WTC11 (cell line): ENCODE measurements around the gene SEMA3D.

Experiments
- ATF2 ChIP-seq: sonication (generic); formaldehyde crosslinking; IDR thresholded peaks from 2 replicates; pipeline ENCODE4 v1.8.1; 2022; ENCODE audit warnings: low read depth, missing genetic modification reagents, borderline replicate concordance
- CBFB ChIP-seq: sonication (generic); formaldehyde crosslinking; IDR thresholded peaks from 2 replicates; pipeline ENCODE4 v1.8.1; 2022; ENCODE audit warnings: mild to moderate bottlenecking, low read depth, missing genetic modification reagents
- CTCF ChIP-seq: fragments of 200-600 bp; IDR thresholded peaks from 2 replicates; pipeline ENCODE4 v1.8.0; 2022; ENCODE audit warnings: antibody characterized with exemption
- ESRRA ChIP-seq: sonication (generic); formaldehyde crosslinking; IDR thresholded peaks from 2 replicates; pipeline ENCODE4 v1.8.1; 2022; ENCODE audit warnings: mild to moderate bottlenecking, missing genetic modification reagents, borderline replicate concordance
- SMAD3 ChIP-seq: sonication (generic); formaldehyde crosslinking; IDR thresholded peaks from 2 replicates; pipeline ENCODE4 v1.8.0; 2022; ENCODE audit warnings: missing genetic modification reagents, mild to moderate bottlenecking, borderline replicate concordance
- SP1 ChIP-seq: sonication (generic); formaldehyde crosslinking; conservative IDR thresholded peaks from 2 replicates; pipeline ENCODE4 v1.8.1; 2022; ENCODE audit warnings: missing genetic modification reagents
- ZNF423 ChIP-seq: fragments of 250-450 bp; sonication (Bioruptor Pico); IDR thresholded peaks from 2 replicates; pipeline ENCODE4 v2.1.2; 2022; ENCODE audit warnings: mild to moderate bottlenecking, moderate library complexity
- TF ChIP-seq, protein P1 (sequence below): fragments of 250-450 bp; sonication (Bioruptor Pico); IDR thresholded peaks from 2 replicates; pipeline ENCODE4 v1.9.0; 2021; ENCODE audit warnings: mild to moderate bottlenecking, borderline replicate concordance

GRCh38 chr7:84970670-84971069, 216.2 kb downstream of the SEMA3D start:
- no peak for TF ChIP-seq CTCF
- no peak for TF ChIP-seq ESRRA
- no peak for TF ChIP-seq ATF2 (CRISPR knock-in tag)
- no peak for TF ChIP-seq CBFB (CRISPR knock-in tag)
- TF ChIP-seq, protein P1, sequence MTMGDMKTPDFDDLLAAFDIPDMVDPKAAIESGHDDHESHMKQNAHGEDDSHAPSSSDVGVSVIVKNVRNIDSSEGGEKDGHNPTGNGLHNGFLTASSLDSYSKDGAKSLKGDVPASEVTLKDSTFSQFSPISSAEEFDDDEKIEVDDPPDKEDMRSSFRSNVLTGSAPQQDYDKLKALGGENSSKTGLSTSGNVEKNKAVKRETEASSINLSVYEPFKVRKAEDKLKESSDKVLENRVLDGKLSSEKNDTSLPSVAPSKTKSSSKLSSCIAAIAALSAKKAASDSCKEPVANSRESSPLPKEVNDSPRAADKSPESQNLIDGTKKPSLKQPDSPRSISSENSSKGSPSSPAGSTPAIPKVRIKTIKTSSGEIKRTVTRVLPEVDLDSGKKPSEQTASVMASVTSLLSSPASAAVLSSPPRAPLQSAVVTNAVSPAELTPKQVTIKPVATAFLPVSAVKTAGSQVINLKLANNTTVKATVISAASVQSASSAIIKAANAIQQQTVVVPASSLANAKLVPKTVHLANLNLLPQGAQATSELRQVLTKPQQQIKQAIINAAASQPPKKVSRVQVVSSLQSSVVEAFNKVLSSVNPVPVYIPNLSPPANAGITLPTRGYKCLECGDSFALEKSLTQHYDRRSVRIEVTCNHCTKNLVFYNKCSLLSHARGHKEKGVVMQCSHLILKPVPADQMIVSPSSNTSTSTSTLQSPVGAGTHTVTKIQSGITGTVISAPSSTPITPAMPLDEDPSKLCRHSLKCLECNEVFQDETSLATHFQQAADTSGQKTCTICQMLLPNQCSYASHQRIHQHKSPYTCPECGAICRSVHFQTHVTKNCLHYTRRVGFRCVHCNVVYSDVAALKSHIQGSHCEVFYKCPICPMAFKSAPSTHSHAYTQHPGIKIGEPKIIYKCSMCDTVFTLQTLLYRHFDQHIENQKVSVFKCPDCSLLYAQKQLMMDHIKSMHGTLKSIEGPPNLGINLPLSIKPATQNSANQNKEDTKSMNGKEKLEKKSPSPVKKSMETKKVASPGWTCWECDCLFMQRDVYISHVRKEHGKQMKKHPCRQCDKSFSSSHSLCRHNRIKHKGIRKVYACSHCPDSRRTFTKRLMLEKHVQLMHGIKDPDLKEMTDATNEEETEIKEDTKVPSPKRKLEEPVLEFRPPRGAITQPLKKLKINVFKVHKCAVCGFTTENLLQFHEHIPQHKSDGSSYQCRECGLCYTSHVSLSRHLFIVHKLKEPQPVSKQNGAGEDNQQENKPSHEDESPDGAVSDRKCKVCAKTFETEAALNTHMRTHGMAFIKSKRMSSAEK, result no peak
- no peak for TF ChIP-seq SMAD3 (CRISPR knock-in tag)
- no peak for TF ChIP-seq SP1
- no peak for TF ChIP-seq ZNF423 (CRISPR knock-in tag)
